SK-N-SH (cell line): ENCODE data around the gene SYNE3. TPM values are rescaled to one million over a fixed set of nuclear protein-coding genes. Genes with fewer than 3 reads are reported as not detected.

Experiments
- CTCF ChIA-PET: fragments of 300-600, 350-600 bp; formaldehyde crosslinking; extraction: SDS; loops from one replicate; lab custom pipeline; 2021; lab: Yijun Ruan, JAX
- POLR2A ChIA-PET: fragments of 350-600 bp; sonication (Branson Sonifier 250); formaldehyde crosslinking; extraction: SDS; loops from one replicate; lab custom pipeline; 2020; ENCODE audit warnings: antibody characterized with exemption, inconsistent platforms; lab: Yijun Ruan, JAX
- DNase-seq: peaks from one replicate; pipeline ENCODE4 v3.0.0; 2012
- H2AFZ ChIP-seq: fragments of 200-600 bp; sonication (generic); 2 replicates; pipeline ENCODE4 v1.8.1; 2016; ENCODE audit warnings: antibody characterized with exemption, mild to moderate bottlenecking, low read depth
- H3F3A ChIP-seq: fragments of 200-600 bp; sonication (generic); replicated peaks from 2 replicates; pipeline ENCODE3; 2016; ENCODE audit warnings: antibody characterized with exemption, mild to moderate bottlenecking; ENCODE audit not compliant: insufficient read depth
- H3K27ac ChIP-seq, 2 experiments: fragments of 200-500 bp in 1 of 2; fragments of 200-600 bp in 1 of 2; sonication (Bioruptor generic) in 1 of 2; sonication (generic), shearing (Covaris generic) in 1 of 2; 2 replicates each; pipeline versions ENCODE4 v1.5.1 to v1.6.1; 2014 to 2016; ENCODE audit warnings: low read depth in 2 of 2, inconsistent platforms in 1 of 2, low read length in 1 of 2, mild to moderate bottlenecking in 1 of 2, mixed read lengths in 1 of 2
- H3K27me3 ChIP-seq: fragments of 200-600 bp; sonication (generic), shearing (Covaris generic); 2 replicates; pipeline ENCODE4 v1.6.1; 2016; ENCODE audit warnings: mixed run types; ENCODE audit not compliant: insufficient read depth
- H3K36me3 ChIP-seq, 2 experiments: fragments of 200-500 bp in 1 of 2; fragments of 200-600 bp in 1 of 2; sonication (Bioruptor generic) in 1 of 2; sonication (generic) in 1 of 2; replicated peaks in 1 of 2; 2 replicates each; pipeline versions ENCODE3 to v1.5.1; 2014 to 2016; ENCODE audit warnings: low read length in 1 of 2, mild to moderate bottlenecking in 1 of 2; ENCODE audit not compliant: insufficient read depth in 2 of 2, control insufficient read depth in 1 of 2
- H3K4me1 ChIP-seq, 2 experiments: fragments of 200-500 bp in 1 of 2; fragments of 200-600 bp in 1 of 2; sonication (Bioruptor generic) in 1 of 2; sonication (generic), shearing (Covaris generic) in 1 of 2; 2 replicates each; pipeline versions ENCODE4 v1.5.1 to v1.6.1; 2014 to 2016; ENCODE audit warnings: low read depth in 1 of 2, low read length in 1 of 2, mixed run types in 1 of 2; ENCODE audit not compliant: insufficient read depth in 2 of 2, control insufficient read depth in 1 of 2
- H3K4me2 ChIP-seq: fragments of 200-600 bp; sonication (generic), shearing (Covaris generic); 2 replicates; pipeline ENCODE4 v1.6.1; 2017; ENCODE audit warnings: mixed run types
- H3K4me3 ChIP-seq, 2 experiments: fragments of 200-500 bp in 1 of 2; fragments of 200-600 bp in 1 of 2; sonication (Bioruptor generic) in 1 of 2; sonication (generic), shearing (Covaris generic) in 1 of 2; 2 replicates each; pipeline versions ENCODE4 v1.5.1 to v1.8.1; 2014 to 2016; ENCODE audit warnings: low read depth in 2 of 2, inconsistent platforms in 1 of 2, low read length in 1 of 2, mild to moderate bottlenecking in 1 of 2, mixed read lengths in 1 of 2, moderate library complexity in 1 of 2
- H3K79me2 ChIP-seq: fragments of 200-600 bp; sonication (generic); 2 replicates; pipeline ENCODE4 v1.8.1; 2017; ENCODE audit warnings: mild to moderate bottlenecking; ENCODE audit not compliant: insufficient read depth
- H3K9ac ChIP-seq: fragments of 200-600 bp; sonication (generic); 2 replicates; pipeline ENCODE4 v1.6.1; 2017; ENCODE audit warnings: mixed run types
- H3K9me2 ChIP-seq: fragments of 200-600 bp; sonication (generic); 2 replicates; pipeline ENCODE4 v1.6.1; 2017; ENCODE audit warnings: mixed run types
- H3K9me3 ChIP-seq: fragments of 200-600 bp; sonication (generic); 2 replicates; pipeline ENCODE4 v1.6.1; 2017; ENCODE audit warnings: mixed run types, mild to moderate bottlenecking, moderate library complexity
- H4K20me1 ChIP-seq: fragments of 200-600 bp; sonication (generic); 2 replicates; pipeline ENCODE4 v1.6.1; 2017; ENCODE audit warnings: mild to moderate bottlenecking, mixed run types; ENCODE audit not compliant: insufficient read depth
- ELF1 ChIP-seq: IDR thresholded peaks from 2 replicates; pipeline ENCODE4 v1.4.0; 2012
- EP300 ChIP-seq, 2 experiments: IDR thresholded peaks; 2 replicates each; pipeline versions ENCODE4 v1.4.0 to v1.6.1; 2012; ENCODE audit warnings: borderline replicate concordance in 1 of 2, low read depth in 1 of 2, low read length in 1 of 2
- EZH2phosphoT487 ChIP-seq: fragments of 200-600 bp; sonication (generic); IDR thresholded peaks from 2 replicates; pipeline ENCODE4 v1.6.1; 2017; ENCODE audit warnings: low read depth, mixed run types, mild to moderate bottlenecking, antibody characterized with exemption, moderate library complexity, borderline replicate concordance
- FOXJ3 ChIP-seq: sonication (generic); formaldehyde crosslinking; IDR thresholded peaks from 2 replicates; pipeline ENCODE4 v1.5.1; 2020; ENCODE audit warnings: mild to moderate bottlenecking, missing genetic modification reagents
- GABPA ChIP-seq: IDR thresholded peaks from 2 replicates; pipeline ENCODE4 v1.4.0; 2012; ENCODE audit warnings: low read depth, mild to moderate bottlenecking
- JUND ChIP-seq: IDR thresholded peaks from 2 replicates; pipeline ENCODE4 v1.4.0; 2012
- MEF2A ChIP-seq: IDR thresholded peaks from 2 replicates; pipeline ENCODE4 v1.4.0; 2012; ENCODE audit warnings: low read depth, borderline replicate concordance
- MXI1 ChIP-seq: IDR thresholded peaks from 2 replicates; pipeline ENCODE4 v1.6.1; 2012; ENCODE audit warnings: mild to moderate bottlenecking, low read depth, low read length, improper control_type of control experiment
- NFIC ChIP-seq: IDR thresholded peaks from 2 replicates; pipeline ENCODE4 v1.4.0; 2012; ENCODE audit warnings: borderline replicate concordance
- NRF1 ChIP-seq: IDR thresholded peaks from 2 replicates; pipeline ENCODE4 v1.6.1; 2012; ENCODE audit warnings: low read depth, mild to moderate bottlenecking, low read length
- RCOR1 ChIP-seq: fragments of 150-350 bp; IDR thresholded peaks from 2 replicates; pipeline ENCODE4 v1.6.1; 2017; ENCODE audit warnings: antibody characterized with exemption, low read length
- SIN3A ChIP-seq: IDR thresholded peaks from 2 replicates; pipeline ENCODE4 v1.6.1; 2012; ENCODE audit warnings: low read depth, mild to moderate bottlenecking, low read length, moderate library complexity, borderline replicate concordance
- SMC3 ChIP-seq: IDR thresholded peaks from 2 replicates; pipeline ENCODE4 v1.6.1; 2012; ENCODE audit warnings: low read depth, low read length, improper control_type of control experiment
- TCF12 ChIP-seq: IDR thresholded peaks from 2 replicates; pipeline ENCODE4 v1.4.0; 2012
- YY1 ChIP-seq: IDR thresholded peaks from 2 replicates; pipeline ENCODE4 v1.4.0; 2012; ENCODE audit warnings: low read depth, mild to moderate bottlenecking
- WGBS: methylation state at CpG from one replicate; pipeline ENCODE4 v1.1.6; 2017; ENCODE audit warnings: low lambda C conversion rate; 5-methylcytosine and 5-hydroxymethylcytosine counted together
- polyA plus RNA-seq, 3 experiments: library from polyadenylated mRNA; depleted of rRNA; stranded (reverse); fragments of >200 nt; gene quantifications; 2 replicates each; pipeline ENCODE4 v1.2.3, GENCODE V29; 2012
- TF ChIP-seq, protein P1 (sequence below): fragments of 200-600 bp; sonication (generic); IDR thresholded peaks from 2 replicates; pipeline ENCODE4 v1.6.1; 2017; ENCODE audit warnings: antibody characterized with exemption, mild to moderate bottlenecking, moderate library complexity
- TF ChIP-seq, protein P2 (sequence below): IDR thresholded peaks from 2 replicates; pipeline ENCODE4 v1.6.1; 2012; ENCODE audit warnings: mild to moderate bottlenecking, low read depth, low read length, moderate library complexity
- TF ChIP-seq, protein P3 (sequence below): fragments of 150-350 bp; IDR thresholded peaks from 2 replicates; pipeline ENCODE4 v1.6.1; 2016; ENCODE audit warnings: mild to moderate bottlenecking, low read depth, low read length

SYNE3 gene
- polyA plus RNA-seq, 1 of the 3 experiments (the other 2 are of a cell fraction): 2.0 TPM

DNA sequence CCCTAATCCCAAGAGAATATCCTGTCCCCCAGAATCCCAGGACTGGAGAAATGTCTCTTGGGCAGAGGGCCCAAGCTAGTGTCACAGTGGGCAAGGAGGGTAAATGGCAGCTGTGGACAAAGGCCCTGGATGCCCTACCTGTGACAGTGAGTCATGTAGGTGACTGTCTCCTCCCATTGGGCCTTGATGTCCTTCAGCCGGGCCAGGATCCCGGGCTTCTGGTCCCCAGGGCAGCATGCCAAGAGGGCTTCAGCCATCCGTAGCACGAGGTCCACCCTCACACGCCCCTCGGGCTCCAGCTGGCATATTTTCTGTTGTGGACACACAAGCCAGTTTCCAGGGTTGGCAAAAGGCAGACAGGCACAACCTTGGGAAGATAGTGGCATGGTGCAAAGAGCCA is 48.8 kb downstream of the SYNE3 start:
- WGBS: 73% methylated on average over 6 of the region's 6 CpGs
- no peaks in the 10 kb centered on the region for H4K20me1 ChIP-seq
- no peaks in the 10 kb centered on the region for H3F3A ChIP-seq
- POLR2A ChIA-PET: interaction anchor here (0.7 kb wide), 1 partner anchor 51 kb away, joined by 3 read pairs; no protein-coding TSS in a partner anchor
- no peak overlapping the region for H3K4me2 ChIP-seq
- no peaks in the 10 kb centered on the region for H3K27me3 ChIP-seq
- H3K4me1 ChIP-seq: peaks cover 0 to 30% of the 10 kb centered on the region in 2 experiments; a peak in 1 of 4 replicates
- DNase-seq: no peak
- no peaks in the 10 kb centered on the region for H3K9me3 ChIP-seq
- H3K9ac ChIP-seq: no peak overlapping the region
- no peak overlapping the region for H2AFZ ChIP-seq
- no peak overlapping the region for H3K27ac ChIP-seq
- no peaks in the 10 kb centered on the region for H3K36me3 ChIP-seq
- no peak overlapping the region for H3K4me3 ChIP-seq
- CTCF ChIA-PET: interaction anchor here (1.3 to 4.7 kb wide), 3 partner anchors 17 to 60 kb away, joined by 3 to 16 read pairs (median 3); no protein-coding TSS in a partner anchor
- no peaks in the 10 kb centered on the region for H3K9me2 ChIP-seq
- H3K79me2 ChIP-seq: no peaks in the 10 kb centered on the region
- TF ChIP-seq, protein P1, sequence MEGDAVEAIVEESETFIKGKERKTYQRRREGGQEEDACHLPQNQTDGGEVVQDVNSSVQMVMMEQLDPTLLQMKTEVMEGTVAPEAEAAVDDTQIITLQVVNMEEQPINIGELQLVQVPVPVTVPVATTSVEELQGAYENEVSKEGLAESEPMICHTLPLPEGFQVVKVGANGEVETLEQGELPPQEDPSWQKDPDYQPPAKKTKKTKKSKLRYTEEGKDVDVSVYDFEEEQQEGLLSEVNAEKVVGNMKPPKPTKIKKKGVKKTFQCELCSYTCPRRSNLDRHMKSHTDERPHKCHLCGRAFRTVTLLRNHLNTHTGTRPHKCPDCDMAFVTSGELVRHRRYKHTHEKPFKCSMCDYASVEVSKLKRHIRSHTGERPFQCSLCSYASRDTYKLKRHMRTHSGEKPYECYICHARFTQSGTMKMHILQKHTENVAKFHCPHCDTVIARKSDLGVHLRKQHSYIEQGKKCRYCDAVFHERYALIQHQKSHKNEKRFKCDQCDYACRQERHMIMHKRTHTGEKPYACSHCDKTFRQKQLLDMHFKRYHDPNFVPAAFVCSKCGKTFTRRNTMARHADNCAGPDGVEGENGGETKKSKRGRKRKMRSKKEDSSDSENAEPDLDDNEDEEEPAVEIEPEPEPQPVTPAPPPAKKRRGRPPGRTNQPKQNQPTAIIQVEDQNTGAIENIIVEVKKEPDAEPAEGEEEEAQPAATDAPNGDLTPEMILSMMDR: no peak
- TF ChIP-seq MXI1 (no peak), ELF1 (no peak), EZH2phosphoT487 (no peak), EP300 (IDR thresholded peaks at IDR 0.05; ENCODE audit: borderline replicate concordance in 1 of 2, low read depth in 1 of 2, low read length in 1 of 2) (no peak), JUND (no peak), MEF2A (no peak), YY1 (no peak), RCOR1 (no peak)

DNA sequence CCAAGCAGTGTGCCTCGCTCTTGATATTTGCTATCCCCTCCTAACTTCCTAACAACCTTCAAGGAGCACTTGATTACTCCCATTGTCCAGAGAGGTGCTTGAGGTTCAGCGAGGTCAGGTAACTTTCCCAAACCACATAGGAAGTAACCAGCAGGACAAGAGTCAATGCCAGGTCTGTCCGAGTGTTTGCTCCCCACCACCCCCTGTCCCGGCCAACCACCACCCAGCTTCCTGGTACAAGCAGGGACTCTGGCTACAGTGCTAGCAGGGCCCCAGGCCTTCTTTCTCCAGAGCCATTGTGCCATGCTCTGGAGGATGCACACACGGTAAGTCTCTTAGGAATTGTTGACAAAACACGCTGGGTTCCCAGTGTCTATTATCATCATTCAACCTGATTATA is 49.2 kb downstream of the SYNE3 start:
- no peaks in the 10 kb centered on the region for H3K9me3 ChIP-seq
- peaks cover 0 to 27% of the 10 kb centered on the region in 2 experiments; a peak in 1 of 4 replicates for H3K4me1 ChIP-seq
- H3K4me2 ChIP-seq: no peak overlapping the region
- no peak overlapping the region for H3K4me3 ChIP-seq
- no peaks in the 10 kb centered on the region for H4K20me1 ChIP-seq
- WGBS: 94% methylated on average over 6 of the region's 6 CpGs
- H3F3A ChIP-seq: no peaks in the 10 kb centered on the region
- ChIA-PET CTCF (interaction anchor here (1.3 to 4.7 kb wide), 3 partner anchors 19 to 60 kb away, joined by 3 to 16 read pairs (median 5); no protein-coding TSS in a partner anchor), POLR2A (interaction anchor here (0.7 kb wide), 1 partner anchor 52 kb away, joined by 3 read pairs; no protein-coding TSS in a partner anchor)
- no peak overlapping the region for H2AFZ ChIP-seq
- no peaks in the 10 kb centered on the region for H3K9me2 ChIP-seq
- no peaks in the 10 kb centered on the region for H3K27me3 ChIP-seq
- no peak for DNase-seq
- TF ChIP-seq SMC3 (no peak), RCOR1 (no peak), NRF1 (no peak), NFIC (no peak), SIN3A (no peak), TCF12 (no peak), GABPA (no peak), FOXJ3 (no peak), JUND (no peak)
- TF ChIP-seq, protein P2, sequence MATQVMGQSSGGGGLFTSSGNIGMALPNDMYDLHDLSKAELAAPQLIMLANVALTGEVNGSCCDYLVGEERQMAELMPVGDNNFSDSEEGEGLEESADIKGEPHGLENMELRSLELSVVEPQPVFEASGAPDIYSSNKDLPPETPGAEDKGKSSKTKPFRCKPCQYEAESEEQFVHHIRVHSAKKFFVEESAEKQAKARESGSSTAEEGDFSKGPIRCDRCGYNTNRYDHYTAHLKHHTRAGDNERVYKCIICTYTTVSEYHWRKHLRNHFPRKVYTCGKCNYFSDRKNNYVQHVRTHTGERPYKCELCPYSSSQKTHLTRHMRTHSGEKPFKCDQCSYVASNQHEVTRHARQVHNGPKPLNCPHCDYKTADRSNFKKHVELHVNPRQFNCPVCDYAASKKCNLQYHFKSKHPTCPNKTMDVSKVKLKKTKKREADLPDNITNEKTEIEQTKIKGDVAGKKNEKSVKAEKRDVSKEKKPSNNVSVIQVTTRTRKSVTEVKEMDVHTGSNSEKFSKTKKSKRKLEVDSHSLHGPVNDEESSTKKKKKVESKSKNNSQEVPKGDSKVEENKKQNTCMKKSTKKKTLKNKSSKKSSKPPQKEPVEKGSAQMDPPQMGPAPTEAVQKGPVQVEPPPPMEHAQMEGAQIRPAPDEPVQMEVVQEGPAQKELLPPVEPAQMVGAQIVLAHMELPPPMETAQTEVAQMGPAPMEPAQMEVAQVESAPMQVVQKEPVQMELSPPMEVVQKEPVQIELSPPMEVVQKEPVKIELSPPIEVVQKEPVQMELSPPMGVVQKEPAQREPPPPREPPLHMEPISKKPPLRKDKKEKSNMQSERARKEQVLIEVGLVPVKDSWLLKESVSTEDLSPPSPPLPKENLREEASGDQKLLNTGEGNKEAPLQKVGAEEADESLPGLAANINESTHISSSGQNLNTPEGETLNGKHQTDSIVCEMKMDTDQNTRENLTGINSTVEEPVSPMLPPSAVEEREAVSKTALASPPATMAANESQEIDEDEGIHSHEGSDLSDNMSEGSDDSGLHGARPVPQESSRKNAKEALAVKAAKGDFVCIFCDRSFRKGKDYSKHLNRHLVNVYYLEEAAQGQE: no peak
- TF ChIP-seq, protein P3, sequence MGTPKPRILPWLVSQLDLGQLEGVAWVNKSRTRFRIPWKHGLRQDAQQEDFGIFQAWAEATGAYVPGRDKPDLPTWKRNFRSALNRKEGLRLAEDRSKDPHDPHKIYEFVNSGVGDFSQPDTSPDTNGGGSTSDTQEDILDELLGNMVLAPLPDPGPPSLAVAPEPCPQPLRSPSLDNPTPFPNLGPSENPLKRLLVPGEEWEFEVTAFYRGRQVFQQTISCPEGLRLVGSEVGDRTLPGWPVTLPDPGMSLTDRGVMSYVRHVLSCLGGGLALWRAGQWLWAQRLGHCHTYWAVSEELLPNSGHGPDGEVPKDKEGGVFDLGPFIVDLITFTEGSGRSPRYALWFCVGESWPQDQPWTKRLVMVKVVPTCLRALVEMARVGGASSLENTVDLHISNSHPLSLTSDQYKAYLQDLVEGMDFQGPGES: no peak
- no peaks in the 10 kb centered on the region for H3K79me2 ChIP-seq
- H3K27ac ChIP-seq: no peak overlapping the region
- H3K9ac ChIP-seq: no peak overlapping the region
- H3K36me3 ChIP-seq: no peaks in the 10 kb centered on the region
